ENCODE data around the gene PCDHB13.
"Not testable (repeated sequence)": the region's sequence is repeated elsewhere in the genome, so short reads cannot be mapped to it uniquely, and the experiment has no call there.

Gene PCDHB13

DNA sequence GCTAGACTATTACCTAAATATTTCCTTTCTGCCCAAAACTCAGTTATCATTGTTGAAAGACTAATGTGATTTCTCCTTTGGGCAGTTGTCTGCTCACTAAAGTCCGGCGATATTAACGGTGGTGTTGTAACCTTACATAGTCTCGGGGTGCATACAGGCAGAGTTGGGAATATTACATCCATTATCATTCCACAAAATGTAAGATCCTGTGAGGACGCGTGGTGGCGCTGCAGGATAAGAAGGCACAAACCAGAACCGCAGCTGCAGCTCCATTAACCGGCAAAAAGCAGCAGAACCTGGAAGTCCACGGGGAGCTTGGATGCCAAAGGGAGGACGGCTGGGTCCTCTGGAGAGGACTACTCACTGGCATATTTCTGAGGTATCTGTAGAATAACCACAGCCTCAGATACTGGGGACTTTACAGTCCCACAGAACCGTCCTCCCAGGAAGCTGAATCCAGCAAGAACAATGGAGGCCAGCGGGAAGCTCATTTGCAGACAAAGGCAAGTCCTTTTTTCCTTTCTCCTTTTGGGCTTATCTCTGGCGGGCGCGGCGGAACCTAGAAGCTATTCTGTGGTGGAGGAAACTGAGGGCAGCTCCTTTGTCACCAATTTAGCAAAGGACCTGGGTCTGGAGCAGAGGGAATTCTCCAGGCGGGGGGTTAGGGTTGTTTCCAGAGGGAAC lies at the start of gene PCDHB13:
Gene PCDHB13, plus strand, starts transcription at position 264 of the 684 bp plus-strand sequence. Its CDS starts 205 bp downstream, at position 469.
- not testable (repeated sequence) for DNase-seq (ENCODE audit: low read depth in 2 of 2)

DNA sequence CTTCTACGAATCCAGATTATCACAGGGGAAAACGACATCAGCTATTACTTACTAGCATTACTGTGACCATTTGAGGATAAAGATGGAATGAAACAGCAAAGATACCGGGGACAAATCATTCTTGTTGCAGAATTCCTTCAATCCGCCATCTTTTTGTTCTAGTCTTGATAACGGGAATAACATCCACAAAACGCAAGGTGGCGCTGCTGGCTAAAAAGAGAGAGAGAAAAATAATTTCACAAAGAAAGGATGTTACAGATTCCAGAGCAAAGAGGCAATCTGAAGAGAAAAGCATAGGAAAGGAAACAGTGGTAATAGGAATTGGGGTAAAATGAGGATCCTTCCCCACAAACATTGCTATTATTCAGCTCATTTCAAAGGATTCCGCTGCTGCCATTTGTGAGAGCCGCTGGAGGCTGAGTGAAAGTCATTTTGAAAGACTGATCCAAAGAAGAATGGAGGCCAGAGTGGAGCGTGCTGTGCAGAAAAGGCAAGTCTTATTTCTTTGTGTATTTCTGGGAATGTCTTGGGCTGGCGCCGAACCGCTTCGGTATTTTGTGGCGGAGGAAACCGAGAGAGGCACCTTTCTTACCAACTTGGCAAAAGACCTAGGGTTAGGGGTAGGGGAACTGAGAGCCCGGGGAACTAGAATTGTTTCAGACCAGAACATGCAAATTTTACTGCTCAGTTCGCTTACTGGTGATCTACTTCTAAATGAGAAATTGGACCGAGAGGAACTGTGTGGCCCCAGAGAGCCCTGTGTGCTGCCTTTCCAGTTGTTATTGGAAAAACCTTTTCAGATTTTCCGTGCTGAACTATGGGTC lies 41.1 kb upstream of the PCDHB13 start, which contains the start of gene PCDHB7:
Gene PCDHB7, plus strand, starts transcription at position 264 of the 824 bp plus-strand sequence. Its CDS starts 192 bp downstream, at position 456.
- DNase-seq (ENCODE audit: low read depth in 2 of 2): peak in 1 of 2 donors; percentile 16

DNA sequence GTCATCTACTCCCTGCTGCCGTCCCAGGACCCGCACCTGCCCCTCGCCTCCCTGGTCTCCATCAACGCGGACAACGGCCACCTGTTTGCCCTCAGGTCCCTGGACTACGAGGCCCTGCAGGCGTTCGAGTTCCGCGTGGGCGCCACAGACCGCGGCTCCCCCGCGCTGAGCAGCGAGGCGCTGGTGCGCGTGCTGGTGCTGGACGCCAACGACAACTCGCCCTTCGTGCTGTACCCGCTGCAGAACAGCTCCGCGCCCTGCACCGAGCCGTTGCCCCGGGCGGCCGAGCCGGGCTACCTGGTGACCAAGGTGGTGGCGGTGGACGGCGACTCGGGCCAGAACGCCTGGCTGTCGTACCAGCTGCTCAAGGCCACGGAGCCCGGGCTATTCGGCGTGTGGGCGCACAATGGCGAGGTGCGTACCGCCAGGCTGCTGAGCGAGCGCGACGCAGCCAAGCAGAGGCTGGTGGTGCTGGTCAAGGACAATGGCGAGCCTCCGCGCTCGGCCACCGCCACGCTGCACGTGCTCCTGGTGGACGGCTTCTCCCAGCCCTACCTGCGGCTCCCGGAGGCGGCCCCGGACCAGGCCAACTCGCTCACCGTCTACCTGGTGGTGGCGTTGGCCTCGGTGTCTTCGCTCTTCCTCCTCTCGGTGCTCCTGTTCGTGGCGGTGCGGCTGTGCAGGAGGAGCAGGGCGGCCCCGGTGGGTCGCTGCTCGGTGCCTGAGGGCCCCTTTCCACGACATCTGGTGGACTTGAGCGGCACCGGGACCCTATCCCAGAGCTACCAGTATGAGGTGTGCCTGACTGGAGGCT lies 39.2 kb upstream of the PCDHB13 start:
- not testable (repeated sequence) for DNase-seq (ENCODE audit: low read depth in 2 of 2)

DNA sequence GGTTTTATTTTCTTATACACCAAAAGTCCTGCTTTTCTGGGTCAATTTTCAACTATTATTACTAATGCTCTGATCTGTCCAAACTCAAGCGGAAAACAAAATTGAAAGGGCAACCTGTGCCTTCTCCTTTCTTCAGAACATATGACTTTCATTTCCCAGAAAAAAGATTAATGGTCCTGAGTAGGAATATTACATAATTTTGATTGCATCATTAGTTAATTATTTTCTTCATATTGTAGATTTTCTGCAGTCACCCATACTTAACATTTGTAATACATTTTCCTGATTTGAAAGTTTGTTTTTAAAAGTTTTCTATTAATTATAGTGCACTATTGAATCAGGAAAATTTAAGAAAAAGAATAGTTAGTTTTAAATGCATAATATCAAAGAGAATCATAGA lies 37.8 kb upstream of the PCDHB13 start:
- DNase-seq (ENCODE audit: low read depth in 2 of 2): no peak

DNA sequence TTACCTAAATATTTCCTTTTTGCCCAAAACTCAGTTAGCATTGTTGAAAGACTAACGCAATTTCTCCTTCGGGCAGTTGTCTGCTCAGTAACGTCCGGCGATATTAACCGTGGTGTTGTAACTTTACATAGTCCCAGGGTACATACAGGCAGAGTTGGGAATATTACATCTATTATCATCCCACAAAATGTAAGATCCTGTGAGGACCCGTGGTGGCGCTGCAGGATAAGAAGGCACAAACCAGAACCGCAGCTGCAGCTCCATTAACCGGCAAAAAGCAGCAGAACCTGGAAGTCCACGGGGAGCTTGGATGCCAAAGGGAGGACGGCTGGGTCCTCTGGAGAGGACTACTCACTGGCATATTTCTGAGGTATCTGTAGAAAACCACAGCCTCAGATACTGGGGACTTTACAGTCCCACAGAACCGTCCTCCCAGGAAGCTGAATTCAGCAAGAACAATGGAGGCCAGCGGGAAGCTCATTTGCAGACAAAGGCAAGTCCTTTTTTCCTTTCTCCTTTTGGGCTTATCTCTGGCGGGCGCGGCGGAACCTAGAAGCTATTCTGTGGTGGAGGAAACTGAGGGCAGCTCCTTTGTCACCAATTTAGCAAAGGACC lies 36.0 kb upstream of the PCDHB13 start, which contains the start of gene PCDHB8:
Gene PCDHB8, plus strand, starts transcription at position 214 of the 615 bp plus-strand sequence. Its CDS starts 245 bp downstream, at position 459.
- DNase-seq (ENCODE audit: low read depth in 2 of 2): not testable (repeated sequence)

DNA sequence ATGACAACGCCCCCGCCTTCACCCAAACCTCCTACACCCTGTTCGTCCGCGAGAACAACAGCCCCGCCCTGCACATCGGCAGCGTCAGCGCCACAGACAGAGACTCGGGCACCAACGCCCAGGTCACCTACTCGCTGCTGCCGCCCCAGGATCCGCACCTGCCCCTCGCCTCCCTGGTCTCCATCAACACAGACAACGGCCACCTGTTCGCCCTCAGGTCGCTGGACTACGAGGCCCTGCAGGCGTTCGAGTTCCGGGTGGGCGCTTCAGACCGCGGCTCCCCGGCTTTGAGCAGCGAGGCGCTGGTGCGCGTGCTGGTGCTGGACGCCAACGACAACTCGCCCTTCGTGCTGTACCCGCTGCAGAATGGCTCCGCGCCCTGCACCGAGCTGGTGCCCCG lies 34.3 kb upstream of the PCDHB13 start:
- DNase-seq (ENCODE audit: low read depth in 2 of 2): not testable (repeated sequence)

DNA sequence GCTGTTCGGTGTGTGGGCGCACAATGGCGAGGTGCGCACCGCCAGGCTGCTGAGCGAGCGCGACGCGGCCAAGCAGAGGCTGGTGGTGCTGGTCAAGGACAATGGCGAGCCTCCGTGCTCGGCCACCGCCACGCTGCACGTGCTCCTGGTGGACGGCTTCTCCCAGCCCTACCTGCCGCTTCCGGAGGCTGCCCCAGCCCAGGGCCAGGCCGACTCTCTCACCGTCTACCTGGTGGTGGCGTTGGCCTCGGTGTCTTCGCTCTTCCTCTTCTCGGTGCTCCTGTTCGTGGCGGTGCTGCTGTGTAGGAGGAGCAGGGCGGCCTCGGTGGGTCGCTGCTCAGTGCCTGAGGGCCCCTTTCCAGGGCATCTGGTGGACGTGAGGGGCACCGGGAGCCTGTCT lies 33.8 kb upstream of the PCDHB13 start:
- DNase-seq (ENCODE audit: low read depth in 2 of 2): not testable (repeated sequence)

DNA sequence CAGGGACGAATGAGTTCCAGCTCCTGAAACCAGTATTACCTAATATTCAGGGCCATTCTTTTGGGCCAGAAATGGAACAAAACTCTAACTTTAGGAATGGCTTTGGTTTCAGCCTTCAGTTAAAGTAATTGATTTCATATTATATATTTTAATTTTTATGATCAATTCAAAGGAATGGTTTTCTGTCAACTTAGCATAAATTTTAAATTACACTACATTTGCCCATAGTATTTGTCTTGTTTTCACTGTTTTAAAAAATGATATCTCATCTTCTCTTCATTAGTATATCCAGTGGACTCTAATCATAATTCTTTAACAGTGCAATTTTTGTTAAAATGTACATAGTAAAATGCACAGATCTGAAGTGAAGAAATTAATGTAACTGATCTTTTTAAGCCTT lies 33.4 kb upstream of the PCDHB13 start:
- DNase-seq (ENCODE audit: low read depth in 2 of 2): no peak

DNA sequence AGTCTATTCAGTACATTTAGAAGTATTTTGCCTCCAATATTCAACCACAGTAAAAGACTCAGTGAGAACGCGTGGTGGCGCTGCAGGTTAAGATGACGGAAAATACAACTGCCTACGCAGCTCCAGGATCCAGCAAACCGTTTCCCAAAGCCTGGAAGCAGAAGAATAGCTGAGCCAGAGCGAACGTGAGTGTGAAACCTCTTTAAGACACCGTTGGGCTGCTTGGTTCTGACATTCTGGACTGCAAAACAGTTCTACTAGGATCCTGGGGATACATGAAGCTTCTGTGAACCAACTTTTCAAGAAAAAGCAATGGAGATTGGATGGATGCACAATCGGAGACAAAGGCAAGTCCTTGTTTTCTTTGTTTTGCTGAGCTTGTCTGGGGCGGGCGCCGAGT lies 31.5 kb upstream of the PCDHB13 start, which contains the start of gene PCDHB16:
Gene PCDHB16, plus strand, starts transcription at position 140 of the 400 bp plus-strand sequence. Its CDS starts 173 bp downstream, at position 313.
- no peak for DNase-seq (ENCODE audit: low read depth in 2 of 2)

DNA sequence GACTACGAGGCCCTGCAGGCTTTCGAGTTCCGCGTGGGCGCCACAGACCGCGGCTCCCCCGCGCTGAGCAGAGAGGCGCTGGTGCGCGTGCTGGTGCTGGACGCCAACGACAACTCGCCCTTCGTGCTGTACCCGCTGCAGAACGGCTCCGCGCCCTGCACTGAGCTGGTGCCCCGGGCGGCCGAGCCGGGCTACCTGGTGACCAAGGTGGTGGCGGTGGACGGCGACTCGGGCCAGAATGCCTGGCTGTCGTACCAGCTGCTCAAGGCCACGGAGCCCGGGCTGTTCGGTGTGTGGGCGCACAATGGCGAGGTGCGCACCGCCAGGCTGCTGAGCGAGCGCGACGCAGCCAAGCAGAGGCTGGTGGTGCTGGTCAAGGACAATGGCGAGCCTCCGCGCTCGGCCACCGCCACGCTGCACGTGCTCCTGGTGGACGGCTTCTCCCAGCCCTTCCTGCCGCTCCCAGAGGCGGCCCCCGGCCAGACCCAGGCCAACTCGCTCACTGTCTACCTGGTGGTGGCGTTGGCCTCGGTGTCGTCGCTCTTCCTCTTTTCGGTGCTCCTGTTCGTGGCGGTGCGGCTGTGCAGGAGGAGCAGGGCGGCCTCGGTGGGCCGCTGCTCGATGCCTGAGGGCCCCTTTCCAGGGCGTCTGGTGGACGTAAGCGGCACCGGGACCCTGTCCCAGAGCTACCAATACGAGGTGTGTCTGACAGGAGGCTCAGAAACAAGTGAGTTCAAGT lies 29.4 kb upstream of the PCDHB13 start:
- not testable (repeated sequence) for DNase-seq (ENCODE audit: low read depth in 2 of 2)

DNA sequence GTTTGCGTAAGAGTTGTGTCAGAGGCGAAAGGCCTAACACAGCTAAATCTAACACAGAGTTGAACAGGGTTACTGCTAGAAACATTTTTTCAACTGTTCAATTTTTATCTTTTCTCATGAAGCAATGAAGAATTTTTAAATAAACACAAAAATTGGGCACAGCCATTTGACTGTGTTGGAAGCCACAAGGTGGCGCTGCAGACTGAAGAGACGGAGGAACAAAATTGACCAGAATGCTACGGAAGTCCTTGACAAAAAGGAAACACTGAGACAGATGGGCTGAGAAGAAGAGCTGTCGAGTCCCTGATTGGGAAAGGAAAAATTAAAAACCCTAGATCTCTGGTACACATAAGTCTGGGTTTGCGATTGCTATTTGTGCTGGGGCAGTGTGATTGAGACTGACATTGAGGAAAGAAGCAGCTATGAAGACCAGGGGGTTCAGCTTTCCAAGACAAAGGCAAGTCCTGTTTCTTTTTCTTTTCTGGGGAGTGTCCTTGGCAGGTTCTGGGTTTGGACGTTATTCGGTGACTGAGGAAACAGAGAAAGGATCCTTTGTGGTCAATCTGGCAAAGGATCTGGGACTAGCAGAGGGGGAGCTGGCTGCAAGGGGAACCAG lies 26.7 kb upstream of the PCDHB13 start, which contains the start of gene PCDHB9:
Gene PCDHB9, plus strand, starts transcription at position 265 of the 616 bp plus-strand sequence. Its CDS starts 158 bp downstream, at position 423.
- peak in 1 of 2 donors; percentile 22 for DNase-seq (ENCODE audit: low read depth in 2 of 2)

DNA sequence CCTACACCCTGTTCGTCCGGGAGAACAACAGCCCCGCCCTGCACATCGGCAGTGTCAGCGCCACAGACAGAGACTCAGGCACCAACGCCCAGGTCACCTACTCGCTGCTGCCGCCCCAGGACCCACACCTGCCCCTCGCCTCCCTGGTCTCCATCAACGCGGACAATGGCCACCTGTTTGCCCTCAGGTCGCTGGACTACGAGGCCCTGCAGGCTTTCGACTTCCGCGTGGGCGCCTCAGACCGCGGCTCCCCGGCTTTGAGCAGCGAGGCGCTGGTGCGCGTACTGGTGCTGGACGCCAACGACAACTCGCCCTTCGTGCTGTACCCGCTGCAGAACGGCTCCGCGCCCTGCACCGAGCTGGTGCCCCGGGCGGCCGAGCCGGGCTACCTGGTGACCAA lies 25.0 kb upstream of the PCDHB13 start:
- not testable (repeated sequence) for DNase-seq (ENCODE audit: low read depth in 2 of 2)

DNA sequence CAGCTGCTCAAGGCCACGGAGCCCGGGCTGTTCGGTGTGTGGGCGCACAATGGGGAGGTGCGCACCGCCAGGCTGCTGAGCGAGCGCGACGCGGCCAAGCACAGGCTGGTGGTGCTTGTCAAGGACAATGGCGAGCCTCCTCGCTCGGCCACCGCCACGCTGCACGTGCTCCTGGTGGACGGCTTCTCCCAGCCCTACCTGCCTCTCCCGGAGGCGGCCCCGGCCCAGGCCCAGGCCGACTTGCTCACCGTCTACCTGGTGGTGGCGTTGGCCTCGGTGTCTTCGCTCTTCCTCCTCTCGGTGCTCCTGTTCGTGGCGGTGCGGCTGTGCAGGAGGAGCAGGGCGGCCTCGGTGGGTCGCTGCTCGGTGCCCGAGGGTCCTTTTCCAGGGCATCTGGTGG lies 24.6 kb upstream of the PCDHB13 start:
- DNase-seq (ENCODE audit: low read depth in 2 of 2): not testable (repeated sequence)

DNA sequence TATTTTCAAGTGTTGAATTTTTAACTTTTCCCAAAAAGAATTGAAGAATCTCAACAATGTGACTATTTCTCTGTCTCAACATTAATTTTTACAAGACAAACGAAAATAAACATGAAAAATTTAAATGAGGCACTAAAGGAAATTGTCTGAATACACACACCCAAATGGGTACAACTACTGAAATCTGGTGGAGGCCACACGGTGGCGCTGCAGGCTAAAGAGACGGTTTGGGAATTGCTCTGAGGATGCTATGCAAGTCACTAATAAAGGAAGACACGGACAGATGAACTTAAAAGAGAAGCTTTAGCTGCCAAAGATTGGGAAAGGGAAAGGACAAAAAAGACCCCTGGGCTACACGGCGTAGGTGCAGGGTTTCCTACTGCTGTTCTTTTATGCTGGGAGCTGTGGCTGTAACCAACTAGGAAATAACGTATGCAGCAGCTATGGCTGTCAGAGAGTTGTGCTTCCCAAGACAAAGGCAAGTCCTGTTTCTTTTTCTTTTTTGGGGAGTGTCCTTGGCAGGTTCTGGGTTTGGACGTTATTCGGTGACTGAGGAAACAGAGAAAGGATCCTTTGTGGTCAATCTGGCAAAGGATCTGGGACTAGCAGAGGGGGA lies 21.5 kb upstream of the PCDHB13 start, which contains the start of gene PCDHB10:
Gene PCDHB10, plus strand, starts transcription at position 244 of the 616 bp plus-strand sequence. Its CDS starts 200 bp downstream, at position 444.
- no peak for DNase-seq (ENCODE audit: low read depth in 2 of 2)

DNA sequence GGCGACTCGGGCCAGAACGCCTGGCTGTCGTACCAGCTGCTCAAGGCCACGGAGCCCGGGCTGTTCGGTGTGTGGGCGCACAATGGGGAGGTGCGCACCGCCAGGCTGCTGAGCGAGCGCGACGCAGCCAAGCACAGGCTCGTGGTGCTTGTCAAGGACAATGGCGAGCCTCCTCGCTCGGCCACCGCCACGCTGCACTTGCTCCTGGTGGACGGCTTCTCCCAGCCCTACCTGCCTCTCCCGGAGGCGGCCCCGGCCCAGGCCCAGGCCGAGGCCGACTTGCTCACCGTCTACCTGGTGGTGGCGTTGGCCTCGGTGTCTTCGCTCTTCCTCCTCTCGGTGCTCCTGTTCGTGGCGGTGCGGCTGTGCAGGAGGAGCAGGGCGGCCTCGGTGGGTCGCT lies 19.4 kb upstream of the PCDHB13 start:
- DNase-seq (ENCODE audit: low read depth in 2 of 2): not testable (repeated sequence)

DNA sequence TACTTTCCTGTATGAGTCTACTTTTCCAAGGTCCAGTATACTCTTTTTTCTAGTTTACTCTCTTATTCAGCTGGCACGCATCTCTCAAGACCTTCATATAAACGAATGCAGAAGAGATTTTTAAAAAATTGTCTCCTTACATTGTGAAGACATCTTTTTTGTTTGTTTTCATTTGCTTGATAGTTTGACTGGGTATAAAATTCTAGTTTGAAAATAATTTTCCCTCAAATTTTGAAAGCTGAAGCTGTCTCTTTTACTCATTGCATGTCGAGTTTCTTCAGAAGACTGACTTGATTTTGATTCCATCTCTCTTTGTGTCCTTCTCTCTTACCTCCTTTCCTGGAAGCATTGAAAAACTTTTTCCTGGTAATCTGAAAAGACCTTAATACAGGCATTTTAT lies 17.4 kb upstream of the PCDHB13 start:
- DNase-seq (ENCODE audit: low read depth in 2 of 2): no peak

DNA sequence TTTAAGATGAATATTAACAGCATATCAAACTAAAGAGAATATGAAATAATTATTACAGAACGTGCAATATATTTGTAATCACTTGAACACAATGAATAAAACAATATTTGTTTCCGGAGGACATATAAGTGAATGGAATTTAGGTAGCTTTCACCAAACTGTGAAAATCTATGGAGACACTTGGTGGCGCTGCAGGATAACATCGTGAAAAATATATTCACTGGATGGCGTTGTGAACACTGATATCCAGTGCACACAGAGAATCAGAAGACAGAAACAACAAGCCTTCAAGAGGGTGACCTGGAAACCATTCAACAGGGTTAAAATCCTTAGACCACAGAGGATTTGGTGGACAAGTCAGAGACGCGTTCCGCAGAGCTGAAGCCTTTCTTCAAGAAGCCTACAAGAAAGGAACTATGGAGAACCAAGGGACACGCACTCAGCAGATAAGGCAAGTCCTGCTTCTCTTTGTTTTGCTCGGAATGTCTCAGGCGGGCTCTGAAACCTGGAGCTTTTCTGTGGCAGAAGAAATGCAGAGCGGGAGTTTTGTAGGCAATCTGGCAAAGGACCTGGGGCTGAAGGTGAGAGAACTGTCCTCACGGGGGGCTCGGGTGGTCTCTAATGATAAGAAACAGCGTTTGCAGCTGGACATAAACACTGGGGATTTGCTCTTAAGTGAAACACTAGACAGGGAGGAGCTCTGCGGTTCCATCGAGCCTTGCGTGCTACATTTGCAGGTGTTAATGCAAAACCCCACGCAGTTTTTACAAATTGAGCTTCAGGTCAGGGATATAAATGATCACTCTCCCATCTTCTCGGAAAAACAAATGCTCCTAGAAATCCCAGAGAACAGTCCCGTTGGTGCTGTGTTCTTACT lies 14.1 kb upstream of the PCDHB13 start, which contains the start of gene PCDHB11:
Gene PCDHB11, plus strand, starts transcription at position 269 of the 877 bp plus-strand sequence. Its CDS starts 148 bp downstream, at position 417.
- DNase-seq (ENCODE audit: low read depth in 2 of 2): no peak

DNA sequence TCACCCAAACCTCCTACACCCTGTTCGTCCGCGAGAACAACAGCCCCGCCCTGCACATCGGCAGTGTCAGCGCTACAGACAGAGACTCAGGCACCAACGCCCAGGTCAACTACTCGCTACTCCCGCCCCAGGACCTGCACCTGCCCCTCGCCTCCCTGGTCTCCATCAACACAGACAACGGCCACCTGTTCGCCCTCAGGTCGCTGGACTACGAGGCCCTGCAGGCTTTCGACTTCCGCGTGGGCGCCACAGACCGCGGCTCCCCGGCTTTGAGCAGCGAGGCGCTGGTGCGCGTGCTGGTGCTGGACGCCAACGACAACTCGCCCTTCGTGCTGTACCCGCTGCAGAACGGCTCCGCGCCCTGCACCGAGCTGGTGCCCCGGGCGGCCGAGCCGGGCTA lies 12.6 kb upstream of the PCDHB13 start:
- DNase-seq (ENCODE audit: low read depth in 2 of 2): not testable (repeated sequence)

All from activated CD4-positive, alpha-beta T cell treated with anti-CD3 and anti-CD28 coated beads for 24 hours (primary cell).